Measurements from ENCODE around the gene NFKBIE. TPM values are rescaled to one million over a fixed set of nuclear protein-coding genes. Genes with fewer than 3 reads are reported as not detected.

The NFKBIE gene
- total and polyA plus RNA-seq, 2 of the 13 experiments (the other 11 are each of a cell fraction or from before 2014, with no cell fraction given) = 6.7 to 14.5 TPM

DNA sequence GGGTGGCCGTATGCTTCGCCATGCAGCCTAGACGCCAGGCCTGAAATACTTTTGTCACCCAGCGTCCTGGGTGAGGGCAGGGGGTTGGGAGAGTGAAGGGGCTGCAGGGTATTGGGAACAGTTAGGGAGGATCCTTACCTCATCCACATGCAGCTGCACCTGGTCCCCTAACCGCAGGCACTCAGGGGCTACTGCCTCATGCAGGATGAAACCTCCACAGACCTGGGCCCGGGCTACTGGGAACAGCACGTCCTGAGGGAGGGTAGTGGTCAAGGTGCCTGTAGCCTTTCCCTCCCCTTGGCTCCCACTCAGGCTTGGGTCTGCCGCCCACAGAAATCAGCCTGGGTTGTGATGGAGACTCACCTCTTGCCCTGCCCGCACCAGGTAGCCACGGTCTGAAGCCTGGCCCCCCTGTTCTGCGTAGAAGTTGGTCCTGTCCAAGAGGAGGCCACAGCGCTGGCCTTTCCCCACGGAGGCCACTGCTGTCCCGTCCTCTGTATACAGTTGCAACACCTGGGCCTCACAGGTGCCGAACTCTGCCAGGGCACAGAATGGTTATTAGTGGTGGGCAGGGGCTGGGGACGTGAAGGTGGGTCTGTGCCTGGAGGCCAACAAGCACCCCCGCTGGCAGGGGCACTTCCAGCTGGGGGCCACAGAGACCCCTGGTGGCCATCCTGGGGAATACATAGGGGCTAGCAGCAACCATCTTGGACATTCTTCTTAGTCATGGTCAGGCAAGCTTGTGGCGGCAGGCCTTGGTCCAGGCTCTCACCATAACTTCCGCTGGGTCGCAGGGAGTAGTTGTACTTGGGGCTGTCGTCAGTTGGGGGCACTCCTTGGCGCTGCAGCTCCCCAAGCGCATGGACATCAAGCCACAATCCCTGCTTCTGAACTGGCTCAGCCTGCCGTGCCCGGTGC, 39.2 kb upstream of the NFKBIE start (continued):
- TF ChIP-seq, protein P1, sequence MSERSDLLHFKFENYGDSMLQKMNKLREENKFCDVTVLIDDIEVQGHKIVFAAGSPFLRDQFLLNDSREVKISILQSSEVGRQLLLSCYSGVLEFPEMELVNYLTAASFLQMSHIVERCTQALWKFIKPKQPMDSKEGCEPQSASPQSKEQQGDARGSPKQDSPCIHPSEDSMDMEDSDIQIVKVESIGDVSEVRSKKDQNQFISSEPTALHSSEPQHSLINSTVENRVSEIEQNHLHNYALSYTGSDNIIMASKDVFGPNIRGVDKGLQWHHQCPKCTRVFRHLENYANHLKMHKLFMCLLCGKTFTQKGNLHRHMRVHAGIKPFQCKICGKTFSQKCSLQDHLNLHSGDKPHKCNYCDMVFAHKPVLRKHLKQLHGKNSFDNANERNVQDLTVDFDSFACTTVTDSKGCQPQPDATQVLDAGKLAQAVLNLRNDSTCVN (CRISPR knock-in tag; IDR thresholded peaks at IDR 0.05; ENCODE audit: borderline replicate concordance) = peak; percentile 51; the same call in 1 of the 2 replicates
- TF ChIP-seq ZNF430 (CRISPR knock-in tag; IDR thresholded peaks at IDR 0.05) (0 out of 2 replicates have a peak, but pooled peaks have one; percentile 33), TEAD3 (CRISPR knock-in tag; optimal IDR thresholded peaks at IDR 0.05; ENCODE audit: borderline replicate concordance) (peak; percentile 12), CCDC6 (CRISPR knock-in tag; IDR thresholded peaks at IDR 0.05) (0 out of 2 replicates have a peak, but pooled peaks have one; percentile 67), ZNF331 (CRISPR knock-in tag; IDR thresholded peaks at IDR 0.05) (no peak), SMC3 (IDR thresholded peaks at IDR 0.05; ENCODE audit: low read length) (peak; percentile 60), ZNF501 (CRISPR knock-in tag; IDR thresholded peaks at IDR 0.05) (0 out of 2 replicates have a peak, but pooled peaks have one; percentile 17), FLYWCH1 (CRISPR knock-in tag; IDR thresholded peaks at IDR 0.05) (no peak), MED1 (CRISPR knock-in tag; IDR thresholded peaks at IDR 0.05) (peak; percentile 27; the same call in 1 of the 2 replicates), ZFP82 (CRISPR knock-in tag; IDR thresholded peaks at IDR 0.05; ENCODE audit: borderline replicate concordance) (no peak), ERF (CRISPR knock-in tag; IDR thresholded peaks at IDR 0.05) (0 out of 2 replicates have a peak, but pooled peaks have one; percentile 24), ZNF263 (CRISPR knock-in tag; IDR thresholded peaks at IDR 0.05) (no peak), ZMYM3 (CRISPR knock-in tag; IDR thresholded peaks at IDR 0.05) (no peak)
- TF ChIP-seq, protein P2, sequence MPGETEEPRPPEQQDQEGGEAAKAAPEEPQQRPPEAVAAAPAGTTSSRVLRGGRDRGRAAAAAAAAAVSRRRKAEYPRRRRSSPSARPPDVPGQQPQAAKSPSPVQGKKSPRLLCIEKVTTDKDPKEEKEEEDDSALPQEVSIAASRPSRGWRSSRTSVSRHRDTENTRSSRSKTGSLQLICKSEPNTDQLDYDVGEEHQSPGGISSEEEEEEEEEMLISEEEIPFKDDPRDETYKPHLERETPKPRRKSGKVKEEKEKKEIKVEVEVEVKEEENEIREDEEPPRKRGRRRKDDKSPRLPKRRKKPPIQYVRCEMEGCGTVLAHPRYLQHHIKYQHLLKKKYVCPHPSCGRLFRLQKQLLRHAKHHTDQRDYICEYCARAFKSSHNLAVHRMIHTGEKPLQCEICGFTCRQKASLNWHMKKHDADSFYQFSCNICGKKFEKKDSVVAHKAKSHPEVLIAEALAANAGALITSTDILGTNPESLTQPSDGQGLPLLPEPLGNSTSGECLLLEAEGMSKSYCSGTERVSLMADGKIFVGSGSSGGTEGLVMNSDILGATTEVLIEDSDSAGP (CRISPR knock-in tag; IDR thresholded peaks at IDR 0.05; ENCODE audit: borderline replicate concordance) = peak; percentile 47; the same call in 1 of the 2 replicates
- TF ChIP-seq, protein P3, sequence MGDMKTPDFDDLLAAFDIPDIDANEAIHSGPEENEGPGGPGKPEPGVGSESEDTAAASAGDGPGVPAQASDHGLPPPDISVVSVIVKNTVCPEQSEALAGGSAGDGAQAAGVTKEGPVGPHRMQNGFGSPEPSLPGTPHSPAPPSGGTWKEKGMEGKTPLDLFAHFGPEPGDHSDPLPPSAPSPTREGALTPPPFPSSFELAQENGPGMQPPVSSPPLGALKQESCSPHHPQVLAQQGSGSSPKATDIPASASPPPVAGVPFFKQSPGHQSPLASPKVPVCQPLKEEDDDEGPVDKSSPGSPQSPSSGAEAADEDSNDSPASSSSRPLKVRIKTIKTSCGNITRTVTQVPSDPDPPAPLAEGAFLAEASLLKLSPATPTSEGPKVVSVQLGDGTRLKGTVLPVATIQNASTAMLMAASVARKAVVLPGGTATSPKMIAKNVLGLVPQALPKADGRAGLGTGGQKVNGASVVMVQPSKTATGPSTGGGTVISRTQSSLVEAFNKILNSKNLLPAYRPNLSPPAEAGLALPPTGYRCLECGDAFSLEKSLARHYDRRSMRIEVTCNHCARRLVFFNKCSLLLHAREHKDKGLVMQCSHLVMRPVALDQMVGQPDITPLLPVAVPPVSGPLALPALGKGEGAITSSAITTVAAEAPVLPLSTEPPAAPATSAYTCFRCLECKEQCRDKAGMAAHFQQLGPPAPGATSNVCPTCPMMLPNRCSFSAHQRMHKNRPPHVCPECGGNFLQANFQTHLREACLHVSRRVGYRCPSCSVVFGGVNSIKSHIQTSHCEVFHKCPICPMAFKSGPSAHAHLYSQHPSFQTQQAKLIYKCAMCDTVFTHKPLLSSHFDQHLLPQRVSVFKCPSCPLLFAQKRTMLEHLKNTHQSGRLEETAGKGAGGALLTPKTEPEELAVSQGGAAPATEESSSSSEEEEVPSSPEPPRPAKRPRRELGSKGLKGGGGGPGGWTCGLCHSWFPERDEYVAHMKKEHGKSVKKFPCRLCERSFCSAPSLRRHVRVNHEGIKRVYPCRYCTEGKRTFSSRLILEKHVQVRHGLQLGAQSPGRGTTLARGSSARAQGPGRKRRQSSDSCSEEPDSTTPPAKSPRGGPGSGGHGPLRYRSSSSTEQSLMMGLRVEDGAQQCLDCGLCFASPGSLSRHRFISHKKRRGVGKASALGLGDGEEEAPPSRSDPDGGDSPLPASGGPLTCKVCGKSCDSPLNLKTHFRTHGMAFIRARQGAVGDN (CRISPR knock-in tag; IDR thresholded peaks at IDR 0.05) = peak; percentile 60
- TF ChIP-seq, protein P4, sequence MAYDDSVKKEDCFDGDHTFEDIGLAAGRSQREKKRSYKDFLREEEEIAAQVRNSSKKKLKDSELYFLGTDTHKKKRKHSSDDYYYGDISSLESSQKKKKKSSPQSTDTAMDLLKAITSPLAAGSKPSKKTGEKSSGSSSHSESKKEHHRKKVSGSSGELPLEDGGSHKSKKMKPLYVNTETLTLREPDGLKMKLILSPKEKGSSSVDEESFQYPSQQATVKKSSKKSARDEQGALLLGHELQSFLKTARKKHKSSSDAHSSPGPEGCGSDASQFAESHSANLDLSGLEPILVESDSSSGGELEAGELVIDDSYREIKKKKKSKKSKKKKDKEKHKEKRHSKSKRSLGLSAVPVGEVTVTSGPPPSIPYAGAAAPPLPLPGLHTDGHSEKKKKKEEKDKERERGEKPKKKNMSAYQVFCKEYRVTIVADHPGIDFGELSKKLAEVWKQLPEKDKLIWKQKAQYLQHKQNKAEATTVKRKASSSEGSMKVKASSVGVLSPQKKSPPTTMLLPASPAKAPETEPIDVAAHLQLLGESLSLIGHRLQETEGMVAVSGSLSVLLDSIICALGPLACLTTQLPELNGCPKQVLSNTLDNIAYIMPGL (CRISPR knock-in tag; IDR thresholded peaks at IDR 0.05; ENCODE audit: borderline replicate concordance in 1 of 2, low read depth in 1 of 2) = 0 out of 4 replicates have a peak, but pooled peaks of 1 of the 2 experiments have one; percentile 34
- TF ChIP-seq, protein P5, sequence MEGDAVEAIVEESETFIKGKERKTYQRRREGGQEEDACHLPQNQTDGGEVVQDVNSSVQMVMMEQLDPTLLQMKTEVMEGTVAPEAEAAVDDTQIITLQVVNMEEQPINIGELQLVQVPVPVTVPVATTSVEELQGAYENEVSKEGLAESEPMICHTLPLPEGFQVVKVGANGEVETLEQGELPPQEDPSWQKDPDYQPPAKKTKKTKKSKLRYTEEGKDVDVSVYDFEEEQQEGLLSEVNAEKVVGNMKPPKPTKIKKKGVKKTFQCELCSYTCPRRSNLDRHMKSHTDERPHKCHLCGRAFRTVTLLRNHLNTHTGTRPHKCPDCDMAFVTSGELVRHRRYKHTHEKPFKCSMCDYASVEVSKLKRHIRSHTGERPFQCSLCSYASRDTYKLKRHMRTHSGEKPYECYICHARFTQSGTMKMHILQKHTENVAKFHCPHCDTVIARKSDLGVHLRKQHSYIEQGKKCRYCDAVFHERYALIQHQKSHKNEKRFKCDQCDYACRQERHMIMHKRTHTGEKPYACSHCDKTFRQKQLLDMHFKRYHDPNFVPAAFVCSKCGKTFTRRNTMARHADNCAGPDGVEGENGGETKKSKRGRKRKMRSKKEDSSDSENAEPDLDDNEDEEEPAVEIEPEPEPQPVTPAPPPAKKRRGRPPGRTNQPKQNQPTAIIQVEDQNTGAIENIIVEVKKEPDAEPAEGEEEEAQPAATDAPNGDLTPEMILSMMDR (CRISPR knock-in tag; IDR thresholded peaks at IDR 0.05) = peak; percentile 93

Measured in HepG2 (cell line).